Activated T-cell treated with anti-CD3 and anti-CD28 coated beads for 48 hours (primary cell): ENCODE data around the gene HABP2.
A peak's percentile ranks its signal among the peaks of the same experiment; 100 is the strongest.

Source experiments
- DNase-seq: peaks from one replicate; pipeline ENCODE4 v3.0.0-alpha.2; 2020; ENCODE audit warnings: low read depth

Gene HABP2

GRCh38 chr10:113552701-113553100 is at the start of gene HABP2:
HABP2 (plus strand) TSS chr10:113553053; CDS start chr10:113553122, 69 bp downstream.
- no peak for DNase-seq

- DNase-seq, result no peak
Observed at GRCh38 chr10:113503930-113504329, 48.9 kb upstream of the HABP2 start.

DNA sequence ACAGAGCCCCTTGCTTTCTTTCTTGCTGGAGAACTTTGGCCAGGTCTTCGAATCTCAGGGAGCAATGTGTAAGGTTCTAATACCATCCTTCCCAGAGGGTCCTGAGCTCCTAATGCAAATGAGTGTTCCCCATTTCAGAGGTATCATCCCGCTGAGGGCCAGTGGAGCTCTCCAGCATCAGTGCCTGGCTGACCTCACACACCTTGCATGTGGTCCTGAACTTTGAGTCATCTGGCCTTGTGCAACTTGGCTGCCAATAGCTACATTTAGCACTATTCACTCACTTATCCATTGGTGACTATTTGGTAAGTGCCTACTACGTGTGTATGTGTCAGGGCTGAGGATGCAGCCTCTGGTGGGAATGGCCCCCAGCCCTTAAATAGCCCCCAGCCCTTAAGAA is 48.4 kb upstream of the HABP2 start:
- DNase-seq, result no peak

GRCh38 chr10:113506476-113506875 is 46.4 kb upstream of the HABP2 start:
- no peak for DNase-seq

GRCh38 chr10:113511419-113511818 is 41.4 kb upstream of the HABP2 start:
- no peak for DNase-seq

DNA sequence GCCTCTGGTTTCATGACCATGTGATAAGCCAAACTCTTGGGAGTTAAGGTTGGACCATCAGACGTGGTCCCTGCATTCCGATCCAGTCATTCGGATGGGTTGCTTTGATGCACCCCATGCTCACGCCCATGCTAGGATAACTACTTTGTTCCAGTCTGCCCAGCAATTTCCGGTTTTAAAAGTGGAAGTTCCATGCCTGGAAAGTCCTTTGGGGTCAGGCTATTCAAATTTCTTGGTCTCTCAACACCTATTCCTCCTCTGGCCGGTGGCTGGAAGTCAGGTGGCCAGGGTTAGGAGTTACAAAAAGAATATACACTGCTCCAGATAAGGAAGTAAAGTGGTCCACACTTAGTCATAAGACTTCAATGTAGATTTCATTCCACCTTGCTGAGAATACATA is 37.7 kb upstream of the HABP2 start:
- DNase-seq, result no peak

- DNase-seq, result no peak
Observed at GRCh38 chr10:113515601-113516000, 37.3 kb upstream of the HABP2 start.

DNA sequence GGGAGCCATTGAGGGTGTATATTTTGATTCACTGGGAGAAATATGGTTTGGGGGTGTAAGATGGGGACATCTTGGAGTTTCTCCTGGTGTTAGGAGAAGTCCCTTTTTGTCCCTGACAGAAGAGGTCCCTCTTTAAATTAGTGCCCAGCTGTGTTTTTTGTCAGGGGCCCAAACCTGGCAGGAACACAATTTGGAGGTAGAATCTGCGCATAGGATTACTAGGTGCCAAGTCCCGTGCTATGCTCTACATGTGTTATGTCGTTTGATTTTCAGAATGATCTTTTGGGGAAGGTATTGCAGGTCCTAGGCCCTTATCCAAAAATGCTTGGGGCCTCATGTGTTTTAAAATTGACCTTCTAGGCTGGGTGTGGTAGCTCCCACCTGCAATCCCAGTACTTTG is 36.8 kb upstream of the HABP2 start:
- no peak for DNase-seq

DNA sequence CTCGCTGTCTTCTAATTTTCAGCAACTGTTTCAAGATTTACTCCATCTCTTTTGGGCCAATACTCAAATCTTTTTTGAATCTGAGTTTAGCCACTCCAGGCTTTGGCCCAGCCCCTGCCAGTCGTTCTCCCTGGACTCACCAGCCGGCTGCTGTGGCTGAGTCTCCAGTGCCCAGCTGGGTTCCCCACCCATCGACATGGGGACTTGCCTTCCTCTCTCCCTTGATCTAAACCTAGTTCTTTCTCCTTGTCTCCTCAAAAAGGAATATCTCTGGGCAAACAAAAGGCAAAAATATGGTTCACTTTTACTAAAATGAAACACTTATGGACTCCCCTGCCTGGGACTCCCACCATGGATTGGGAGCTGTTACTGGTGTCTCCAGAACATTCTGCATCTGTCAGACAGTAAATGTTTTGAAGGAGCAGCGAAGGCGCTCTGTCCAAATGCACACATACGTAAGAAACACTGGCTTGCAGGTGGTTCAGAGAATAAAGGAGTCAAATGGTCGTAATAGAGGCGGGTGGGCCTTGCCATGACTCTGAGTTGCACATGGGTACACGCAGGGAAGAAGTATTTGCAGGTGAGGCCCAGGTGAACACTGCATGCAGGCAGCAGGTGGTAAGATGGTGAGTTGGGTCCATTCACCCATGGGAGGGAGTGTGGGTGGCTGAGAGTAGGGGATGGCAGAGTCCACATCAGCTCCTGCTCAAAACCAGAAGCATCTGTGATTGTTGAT is 35.5 kb upstream of the HABP2 start:
- DNase-seq, result no peak

DNA sequence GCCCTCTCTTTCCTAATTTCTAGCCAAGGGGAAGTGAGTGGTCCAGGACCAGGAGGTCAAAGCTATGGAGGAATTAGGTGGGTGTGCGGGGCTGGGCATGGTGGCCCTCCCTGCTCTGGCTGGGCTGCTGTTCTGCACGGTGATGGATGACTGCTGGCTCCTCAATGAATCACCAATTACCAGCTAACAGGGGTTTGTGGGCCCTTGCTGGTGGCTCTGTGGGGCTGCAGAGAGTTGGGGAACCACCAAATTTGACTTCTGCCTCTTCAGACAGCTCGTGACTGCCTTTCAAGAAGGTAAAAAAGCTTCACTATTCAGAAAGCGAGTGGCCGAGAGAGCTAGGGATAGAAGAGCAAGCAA is 35.0 kb upstream of the HABP2 start:
- no peak for DNase-seq

GRCh38 chr10:113518415-113518814 is 34.4 kb upstream of the HABP2 start:
- no peak for DNase-seq

GRCh38 chr10:113518816-113519591 is 33.8 kb upstream of the HABP2 start:
- DNase-seq, result no peak

- no peak for DNase-seq
Observed at GRCh38 chr10:113519681-113520115, 33.2 kb upstream of the HABP2 start.

- no peak for DNase-seq
Observed at GRCh38 chr10:113520261-113520660, 32.6 kb upstream of the HABP2 start.

- DNase-seq, result peak; percentile 7
Observed at GRCh38 chr10:113520690-113521474, 32.0 kb upstream of the HABP2 start.

DNA sequence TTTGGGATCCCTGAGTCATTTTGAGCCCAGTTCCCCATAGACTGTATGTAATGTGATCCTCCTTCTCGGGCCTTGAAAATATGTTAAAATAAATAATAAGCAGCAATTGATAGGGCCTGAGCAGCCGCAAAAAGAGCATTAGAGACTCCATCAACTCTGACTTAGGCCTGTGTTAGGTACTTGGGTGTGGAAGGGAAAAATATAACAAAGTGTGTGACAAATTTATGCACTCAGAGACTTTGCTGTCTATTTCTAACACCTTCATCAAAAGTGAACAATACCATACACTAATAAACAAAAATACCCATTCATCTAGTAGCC is 31.4 kb upstream of the HABP2 start:
- no peak for DNase-seq

DNA sequence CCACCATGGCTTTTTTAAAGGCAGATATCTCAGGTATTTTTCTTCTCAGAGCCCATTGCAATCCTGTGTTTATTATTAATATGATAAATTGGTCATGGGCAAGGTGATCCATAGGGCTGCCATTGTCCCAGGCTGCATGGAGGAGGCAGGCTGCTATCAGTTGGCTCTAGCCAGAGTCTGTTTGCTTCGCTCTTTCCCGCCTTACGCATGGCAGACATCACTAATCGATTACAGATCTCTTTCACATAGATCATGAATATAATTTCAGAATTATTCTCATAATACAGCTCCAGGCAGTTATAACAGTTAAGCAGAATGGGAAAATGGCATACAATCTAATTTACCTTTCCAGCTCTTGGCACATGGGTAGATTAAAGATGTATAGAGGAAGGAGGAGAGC is 30.4 kb upstream of the HABP2 start:
- no peak for DNase-seq

DNA sequence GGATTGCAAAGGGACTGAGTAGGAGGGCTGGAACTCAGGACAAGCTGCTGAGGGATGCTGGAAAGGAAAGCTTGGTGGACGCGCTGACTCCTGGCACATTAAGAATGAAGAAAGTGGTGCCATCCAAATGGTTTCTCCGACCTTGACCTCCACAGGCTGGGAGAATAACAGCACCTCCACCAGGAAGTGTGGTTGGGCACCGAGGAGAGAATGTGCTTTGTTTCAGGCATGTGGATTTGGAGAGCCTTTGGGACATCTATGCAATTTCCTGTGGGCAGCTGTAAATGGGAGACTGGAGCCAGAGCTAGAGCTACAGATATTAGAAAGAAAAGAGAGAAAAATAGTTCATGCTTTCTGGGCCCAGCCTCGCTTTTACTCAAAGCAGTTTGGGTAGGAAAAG is 29.8 kb upstream of the HABP2 start:
- no peak for DNase-seq

DNA sequence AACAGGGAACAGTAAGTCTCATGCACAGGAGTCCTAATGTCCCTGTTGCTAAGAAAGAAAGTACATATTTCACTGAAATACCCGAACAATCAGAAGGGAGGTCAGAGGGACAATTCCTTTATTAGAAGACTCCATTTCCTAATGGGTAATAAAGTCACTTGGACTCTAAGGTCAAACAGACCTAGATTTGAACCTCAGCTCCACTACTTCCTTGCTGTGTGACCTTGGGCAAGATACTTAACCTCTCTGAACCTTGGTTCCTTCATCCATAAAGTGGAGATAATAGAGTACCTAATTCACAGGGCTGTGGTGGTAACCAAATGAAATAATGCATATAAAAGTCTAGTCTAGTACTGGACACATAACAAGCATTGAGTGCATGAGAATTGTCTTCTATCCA is 29.2 kb upstream of the HABP2 start:
- DNase-seq, result no peak

GRCh38 chr10:113524120-113524519 is 28.7 kb upstream of the HABP2 start:
- no peak for DNase-seq

- DNase-seq, result no peak
Observed at GRCh38 chr10:113524539-113525490, 28.0 kb upstream of the HABP2 start.

GRCh38 chr10:113525713-113526112 is 27.1 kb upstream of the HABP2 start:
- no peak for DNase-seq
